MCF 10A (cell line): Measurements from ENCODE around the gene ALDH3A1. TPM values are rescaled to one million over a fixed set of nuclear protein-coding genes. Genes with fewer than 3 reads are reported as not detected.

Experiments
- BruUV-seq: library from RNA; stranded (reverse); fragments of 400-500 nt; replicated peaks from 2 replicates; lab custom pipeline; 2021; lab: Mats Ljungman, UMichigan
- CTCF ChIA-PET: fragments of 300-600 bp; sonication (Branson Sonifier 250); formaldehyde crosslinking; extraction: SDS; loops from one replicate; lab custom pipeline; 2021; ENCODE audit warnings: antibody characterized with exemption, inconsistent platforms; lab: Yijun Ruan, JAX
- POLR2A ChIA-PET: fragments of 300-600, 350-650 bp; sonication (Branson Sonifier 250); formaldehyde crosslinking; extraction: SDS; loops from one replicate; lab custom pipeline; 2020; ENCODE audit warnings: antibody characterized with exemption, inconsistent platforms; lab: Yijun Ruan, JAX
- DNase-seq: peaks from one replicate; pipeline ENCODE4 v3.0.0-alpha.2; 2018; ENCODE audit not compliant: unreplicated experiment
- H3K27ac Mint-ChIP-seq: one replicate; pipeline ENCODE4 v1.8.0; 2022; ENCODE audit warnings: mild to moderate bottlenecking, low read depth, mixed read lengths; ENCODE audit not compliant: unreplicated experiment
- H3K27me3 Mint-ChIP-seq: one replicate; pipeline ENCODE4 v1.8.0; 2022; ENCODE audit warnings: mixed read lengths; ENCODE audit not compliant: insufficient read depth, unreplicated experiment
- H3K36me3 Mint-ChIP-seq: one replicate; pipeline ENCODE4 v1.8.0; 2022; ENCODE audit warnings: mild to moderate bottlenecking, moderate library complexity, mixed read lengths; ENCODE audit not compliant: insufficient read depth, unreplicated experiment
- H3K4me1 Mint-ChIP-seq: one replicate; pipeline ENCODE4 v1.8.0; 2022; ENCODE audit warnings: mixed read lengths; ENCODE audit not compliant: insufficient read depth, unreplicated experiment
- H3K4me3 Mint-ChIP-seq: one replicate; pipeline ENCODE4 v1.8.0; 2022; ENCODE audit warnings: mild to moderate bottlenecking, moderate library complexity, mixed read lengths; ENCODE audit not compliant: unreplicated experiment
- H3K9me3 Mint-ChIP-seq: one replicate; pipeline ENCODE4 v1.8.0; 2022; ENCODE audit warnings: mixed read lengths; ENCODE audit not compliant: unreplicated experiment
- intact Hi-C: fragments of 100-400 bp; cut with micrococcal nuclease; formaldehyde crosslinking; loops from 2 replicates; pipeline ENCODE4 v1.14.1; 2022
- total RNA-seq: library from RNA; stranded (reverse); gene quantifications from 2 replicates; pipeline ENCODE4 v1.2.3, GENCODE V29; 2022
- TF ChIP-seq, protein P1 (sequence below): fragments of 200-600 bp; IDR thresholded peaks from one replicate; pipeline ENCODE4 v1.8.0; 2022; ENCODE audit warnings: antibody characterized with exemption, mild to moderate bottlenecking; ENCODE audit not compliant: unreplicated experiment

ALDH3A1 gene
- total RNA-seq, 1 experiment from 2014 or later = 13.4 TPM

DNA sequence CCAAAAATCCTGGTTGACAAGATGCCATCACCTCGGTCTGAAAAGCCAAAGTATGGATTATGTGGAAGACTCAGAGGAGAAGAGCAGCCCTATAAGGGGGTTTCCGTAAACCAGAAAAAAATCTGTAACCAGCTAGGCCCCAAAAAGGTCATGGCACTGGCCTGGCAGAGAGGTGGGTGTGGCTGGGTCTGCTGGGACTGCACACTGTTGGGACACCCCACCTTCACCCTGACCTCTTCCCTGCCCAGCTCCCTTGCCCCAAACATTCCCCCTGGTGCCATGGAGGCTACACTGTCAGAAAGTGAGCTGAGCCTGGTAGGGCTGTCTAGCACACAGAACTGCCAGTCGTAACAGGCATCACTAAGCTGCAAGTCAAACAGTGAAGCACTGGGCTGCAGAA lies 38.3 kb downstream of the ALDH3A1 start:
- ChIA-PET CTCF (interaction anchor here (0.8 to 3.5 kb wide), 5 partner anchors 8 to 196 kb away, joined by 3 to 9 read pairs (median 3); no protein-coding TSS in a partner anchor), POLR2A (interaction anchor here (0.6 to 1.4 kb wide), 10 partner anchors 8 to 601 kb away, joined by 3 to 10 read pairs (median 4); partner anchors contain the start of gene ALDH3A2)
- Mint-ChIP-seq H3K27me3 (no peaks in the 10 kb centered on the region), H3K4me1 (peaks cover 10% of the 10 kb centered on the region), H3K36me3 (no peaks in the 10 kb centered on the region), H3K27ac (no peak overlapping the region), H3K4me3 (no peak overlapping the region), H3K9me3 (no peaks in the 10 kb centered on the region)
- intact Hi-C loops = no loop called here
- BruUV-seq = no TSS peak
- TF ChIP-seq, protein P1, sequence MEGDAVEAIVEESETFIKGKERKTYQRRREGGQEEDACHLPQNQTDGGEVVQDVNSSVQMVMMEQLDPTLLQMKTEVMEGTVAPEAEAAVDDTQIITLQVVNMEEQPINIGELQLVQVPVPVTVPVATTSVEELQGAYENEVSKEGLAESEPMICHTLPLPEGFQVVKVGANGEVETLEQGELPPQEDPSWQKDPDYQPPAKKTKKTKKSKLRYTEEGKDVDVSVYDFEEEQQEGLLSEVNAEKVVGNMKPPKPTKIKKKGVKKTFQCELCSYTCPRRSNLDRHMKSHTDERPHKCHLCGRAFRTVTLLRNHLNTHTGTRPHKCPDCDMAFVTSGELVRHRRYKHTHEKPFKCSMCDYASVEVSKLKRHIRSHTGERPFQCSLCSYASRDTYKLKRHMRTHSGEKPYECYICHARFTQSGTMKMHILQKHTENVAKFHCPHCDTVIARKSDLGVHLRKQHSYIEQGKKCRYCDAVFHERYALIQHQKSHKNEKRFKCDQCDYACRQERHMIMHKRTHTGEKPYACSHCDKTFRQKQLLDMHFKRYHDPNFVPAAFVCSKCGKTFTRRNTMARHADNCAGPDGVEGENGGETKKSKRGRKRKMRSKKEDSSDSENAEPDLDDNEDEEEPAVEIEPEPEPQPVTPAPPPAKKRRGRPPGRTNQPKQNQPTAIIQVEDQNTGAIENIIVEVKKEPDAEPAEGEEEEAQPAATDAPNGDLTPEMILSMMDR = no peak
- no peak for DNase-seq

DNA sequence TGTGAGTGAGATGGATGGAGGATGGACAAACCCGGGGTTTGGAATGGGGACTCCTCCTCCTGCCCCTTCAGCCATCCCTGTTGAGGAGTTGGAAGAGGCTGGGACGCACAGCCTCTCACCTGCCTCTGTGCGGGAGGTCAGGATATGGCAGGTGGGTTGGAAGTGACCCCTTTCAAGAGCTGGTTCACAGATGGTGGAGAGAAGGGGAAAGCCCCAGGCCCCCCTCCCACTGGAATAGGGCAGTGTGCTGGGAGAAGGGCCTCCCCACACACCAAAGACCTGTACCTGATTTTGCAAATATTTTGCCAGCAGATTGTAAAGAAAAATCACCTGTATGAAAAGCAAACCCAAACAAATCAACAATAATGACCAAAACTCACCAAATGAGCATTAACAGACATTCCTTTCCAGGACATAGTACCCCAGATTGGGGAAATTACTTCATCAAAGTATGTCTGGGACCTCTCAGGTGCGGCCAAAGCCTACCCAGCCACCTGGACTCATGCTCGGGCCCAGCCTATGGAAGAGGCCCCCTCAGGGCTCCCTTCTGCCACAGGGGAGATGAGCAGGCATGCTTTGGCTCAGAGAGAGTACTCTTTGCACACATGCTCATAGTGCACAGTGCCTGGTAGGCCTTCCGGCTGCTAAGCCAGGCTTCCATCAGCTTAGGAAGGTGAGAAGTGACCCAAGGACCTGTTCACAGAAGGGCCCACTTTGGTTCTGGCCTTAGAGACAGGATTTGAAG lies 39.5 kb downstream of the ALDH3A1 start:
- H3K27ac Mint-ChIP-seq = no peak overlapping the region
- POLR2A ChIA-PET = interaction anchor here (0.6 to 2.7 kb wide), 6 partner anchors 8 to 60 kb away, joined by 3 to 40 read pairs (median 8); partner anchors contain the start of genes ALDH3A2 and SLC47A2

DNA sequence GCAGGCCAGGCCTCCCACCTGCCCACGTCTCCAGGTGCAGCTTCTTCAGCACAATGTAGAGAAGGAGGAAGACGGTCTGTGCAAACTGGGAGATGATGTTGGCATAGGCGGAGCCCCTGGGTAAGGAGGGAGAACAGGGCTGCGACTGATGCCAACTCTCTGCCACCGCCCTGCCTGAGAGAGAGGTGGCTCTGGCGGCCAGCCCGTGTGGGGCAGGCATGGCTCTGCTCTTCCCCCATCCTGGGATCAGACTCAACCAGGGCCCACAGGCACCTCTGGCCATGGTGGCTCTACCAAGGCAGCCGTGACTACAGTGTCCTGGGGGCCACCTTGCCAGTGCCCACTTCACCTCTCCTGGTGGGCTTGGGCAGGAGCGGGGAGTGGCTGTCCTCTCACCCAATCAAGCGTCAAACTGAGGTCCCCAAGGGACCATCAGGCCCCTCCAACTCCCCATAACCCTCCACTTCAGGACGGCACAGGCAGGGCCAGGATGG lies 40.3 kb downstream of the ALDH3A1 start:
- Mint-ChIP-seq H3K4me1 (peaks cover 10% of the 10 kb centered on the region), H3K9me3 (no peaks in the 10 kb centered on the region), H3K27me3 (no peaks in the 10 kb centered on the region), H3K27ac (peak overlapping the region; percentile 27), H3K36me3 (no peaks in the 10 kb centered on the region), H3K4me3 (no peak overlapping the region)
- TF ChIP-seq, protein P1 = no peak
- DNase-seq = no peak
- ChIA-PET POLR2A (interaction anchor here (0.8 to 3.0 kb wide), 14 partner anchors 9 to 330 kb away, joined by 3 to 40 read pairs (median 10); partner anchors contain the start of genes ALDH3A1, ALDH3A2, MAPK7 and SLC47A2), CTCF (interaction anchor here (1.2 to 3.5 kb wide), 5 partner anchors 11 to 194 kb away, joined by 3 to 14 read pairs (median 9); no protein-coding TSS in a partner anchor)
- intact Hi-C loops = no loop called here
- no TSS peak for BruUV-seq

More for the DNA sequence above, 39.5 kb downstream of the ALDH3A1 start:
- CTCF ChIA-PET = interaction anchor here (1.2 to 3.5 kb wide), 2 partner anchors 58 to 195 kb away, joined by 3 to 9 read pairs; no protein-coding TSS in a partner anchor
- Mint-ChIP-seq H3K9me3 (no peaks in the 10 kb centered on the region), H3K27me3 (no peaks in the 10 kb centered on the region), H3K36me3 (no peaks in the 10 kb centered on the region), H3K4me1 (peaks cover 10% of the 10 kb centered on the region), H3K4me3 (no peak overlapping the region)
- TF ChIP-seq, protein P1 = no peak
- intact Hi-C loops = no loop called here
- no peak for DNase-seq
- BruUV-seq = no TSS peak
